Amniotic epithelial cell (primary cell): Measurements from ENCODE around the gene LGALS9.
A peak's percentile ranks its signal among the peaks of the same experiment; 100 is the strongest.
"Not testable (repeated sequence)": the region's sequence is repeated elsewhere in the genome, so short reads cannot be mapped to it uniquely, and the experiment has no call there.

ENCODE experiments used
- DNase-seq: peaks from one replicate; pipeline ENCODE4 v3.0.0-alpha.2; 2010; ENCODE audit warnings: low read depth

LGALS9 gene

DNA sequence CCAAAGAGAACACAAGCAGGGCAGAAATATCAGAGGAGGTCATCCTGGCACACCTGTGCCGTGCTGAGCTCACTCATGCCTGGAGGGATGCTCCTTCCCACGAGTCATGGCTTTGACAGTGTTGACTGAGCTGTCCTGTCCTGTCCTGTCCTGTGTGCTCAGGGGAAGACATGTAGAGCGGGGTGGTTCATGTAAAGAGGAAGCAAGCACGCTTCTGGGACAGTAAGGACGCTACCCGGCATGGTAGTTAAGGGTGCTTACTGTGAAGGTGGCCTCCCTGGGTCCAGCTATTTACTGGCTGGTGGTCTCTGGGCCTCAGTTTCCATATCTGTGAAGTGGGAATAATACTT lies 398 bp downstream of the LGALS9 start:
- DNase-seq = no peak

DNA sequence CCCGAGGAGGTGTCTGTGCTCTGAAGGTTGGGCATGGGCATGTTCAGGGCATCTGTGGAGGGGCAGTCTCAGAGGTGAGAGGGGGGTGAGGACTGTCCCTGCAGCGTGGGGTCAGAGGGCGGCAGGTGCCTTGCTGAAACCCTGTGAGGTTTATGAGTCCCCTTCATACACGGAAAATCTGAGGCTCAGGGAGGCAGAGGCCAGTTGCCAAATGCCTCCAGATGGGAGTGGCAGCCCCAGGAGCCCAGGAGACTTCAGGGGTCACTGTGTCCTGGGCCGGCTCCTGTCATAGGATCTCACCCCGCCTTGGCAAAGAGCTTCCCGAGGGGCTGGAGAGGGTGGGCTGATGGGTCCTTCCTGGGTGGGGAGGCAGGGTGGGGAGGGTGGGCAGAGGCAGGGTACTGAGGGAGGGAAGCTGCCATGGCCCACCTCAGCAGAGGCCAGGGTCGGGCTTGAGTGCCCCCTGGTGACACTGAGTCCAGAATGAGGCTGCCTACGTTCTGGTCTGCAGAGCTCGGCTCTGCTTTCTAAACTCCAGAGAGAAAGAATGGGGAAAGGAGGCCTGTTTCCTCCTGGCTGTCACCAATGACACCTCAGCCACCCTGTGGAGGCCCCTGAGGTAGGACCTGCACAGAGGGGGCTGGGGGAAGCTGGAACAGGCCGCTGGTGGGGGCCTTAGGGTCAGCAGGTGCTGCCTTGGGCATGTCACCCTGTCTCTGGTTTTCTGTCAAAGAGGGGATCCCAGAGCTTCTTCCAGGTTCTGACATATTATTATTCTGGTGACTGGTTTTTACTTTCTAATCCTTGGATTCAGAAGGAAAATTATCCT lies 1.1 kb downstream of the LGALS9 start:
- no peak for DNase-seq

DNA sequence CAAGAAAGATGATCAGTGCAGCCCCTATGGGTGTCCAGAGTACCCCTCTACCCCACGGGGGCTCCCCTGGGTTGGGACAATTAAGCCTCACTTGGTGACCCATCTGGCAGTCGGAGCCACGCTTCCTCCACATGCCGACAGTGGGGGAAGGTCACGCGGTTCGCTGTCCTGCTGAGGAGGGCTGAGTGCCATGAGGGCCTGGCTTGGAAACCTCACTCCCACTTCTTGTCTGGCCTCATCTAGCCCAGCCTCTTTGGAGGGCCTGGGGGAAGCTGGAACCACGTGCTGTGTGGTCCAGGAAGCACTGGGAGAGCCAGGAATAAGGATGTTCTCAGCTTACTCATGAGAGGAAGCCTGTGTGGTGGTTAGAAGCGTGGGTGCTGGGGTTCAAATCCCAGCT lies 1.8 kb downstream of the LGALS9 start:
- peak; percentile 80 for DNase-seq

DNA sequence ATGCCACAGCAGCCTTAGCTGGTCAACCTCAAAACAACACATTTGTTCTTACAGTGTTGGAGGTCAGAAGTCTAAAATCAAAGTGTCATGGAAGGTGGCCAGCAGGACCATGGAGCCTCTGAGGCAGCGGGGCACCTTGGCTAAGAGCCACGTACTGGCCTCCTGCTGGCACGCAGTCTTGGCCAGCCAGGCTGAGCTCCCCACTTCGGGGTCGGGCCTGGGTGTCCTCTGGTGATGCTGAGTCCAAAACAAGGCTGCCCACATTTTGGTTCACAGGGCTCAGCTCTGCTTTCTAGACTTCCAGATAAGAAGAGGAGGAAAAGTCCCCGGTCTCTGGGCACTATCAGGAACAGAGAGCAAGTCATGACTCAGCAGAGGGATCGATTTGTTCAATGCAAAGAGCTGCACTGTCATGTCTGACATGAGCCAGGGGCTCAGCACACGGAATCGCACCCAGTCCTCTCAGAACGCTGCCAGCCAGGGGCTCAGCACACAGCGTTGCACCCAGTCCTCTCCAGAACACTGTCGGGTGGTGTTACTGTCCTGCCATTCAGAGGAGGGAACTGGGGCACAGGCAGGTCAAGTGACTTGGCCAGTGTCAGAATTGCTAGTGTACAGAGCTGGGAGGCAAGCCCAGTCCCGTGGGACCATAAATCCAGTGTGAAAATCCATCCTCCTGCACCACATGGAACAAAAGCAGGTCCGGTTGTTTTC lies 2.5 kb downstream of the LGALS9 start:
- no peak for DNase-seq

DNA sequence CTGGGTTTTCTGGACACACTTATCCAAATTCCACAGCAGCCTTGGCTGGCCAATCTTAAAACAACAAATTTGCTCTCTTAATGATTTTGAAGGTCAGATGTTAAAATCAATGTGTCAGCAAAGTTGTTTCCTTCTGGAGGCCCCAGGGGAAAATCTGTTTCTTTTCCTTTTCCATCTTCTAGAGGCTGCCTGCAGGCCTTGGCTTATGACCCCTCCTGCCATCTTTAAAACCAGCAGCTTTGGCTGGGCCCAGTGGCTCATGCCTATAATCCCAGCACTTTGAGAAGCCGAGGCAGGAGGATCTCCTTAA lies 3.0 kb downstream of the LGALS9 start:
- DNase-seq = no peak

DNA sequence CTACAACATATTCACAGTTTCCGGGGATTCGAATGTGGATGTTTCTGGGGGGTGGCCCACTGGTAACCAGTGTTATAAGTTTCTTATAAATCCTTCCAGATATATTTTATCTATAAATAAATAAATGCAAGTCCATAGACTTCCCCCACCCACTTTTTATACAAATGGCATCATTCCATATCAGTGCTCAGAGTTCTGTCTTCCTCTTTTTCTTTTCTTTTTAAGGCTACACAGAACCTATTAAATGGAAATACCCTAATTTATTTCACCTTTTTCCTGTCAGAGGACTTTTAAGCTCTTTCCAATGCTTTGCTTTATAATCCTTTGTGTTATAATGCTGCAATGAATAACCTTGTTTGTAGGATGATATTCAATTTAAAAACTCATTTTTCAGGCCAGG lies 3.8 kb downstream of the LGALS9 start:
- DNase-seq = no peak

GRCh38 chr17:27635275-27635823 lies 4.4 kb downstream of the LGALS9 start:
- DNase-seq = no peak

- DNase-seq = not testable (repeated sequence)
Observed at GRCh38 chr17:27636005-27636520, 5.1 kb downstream of the LGALS9 start.

DNA sequence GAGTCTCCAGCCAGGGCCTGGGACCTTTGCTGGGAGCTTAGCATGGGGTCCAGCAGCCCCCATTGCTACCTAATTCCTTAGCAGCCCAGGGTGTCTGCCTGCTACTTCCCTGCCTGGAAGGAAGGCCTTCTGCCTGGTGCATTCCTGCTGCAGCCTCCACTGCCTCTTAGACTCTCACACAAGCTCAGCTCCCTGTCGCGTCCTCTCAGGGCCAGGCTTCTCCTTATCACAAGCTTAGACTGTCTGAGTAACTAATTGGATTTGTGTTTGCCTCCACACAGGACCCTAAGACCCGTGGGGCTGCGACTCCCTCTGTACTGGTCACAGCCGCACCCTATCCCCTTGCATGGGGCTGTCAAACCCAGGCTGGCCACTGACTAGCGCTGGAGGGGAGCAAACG lies 6.8 kb downstream of the LGALS9 start:
- not testable (repeated sequence) for DNase-seq

DNA sequence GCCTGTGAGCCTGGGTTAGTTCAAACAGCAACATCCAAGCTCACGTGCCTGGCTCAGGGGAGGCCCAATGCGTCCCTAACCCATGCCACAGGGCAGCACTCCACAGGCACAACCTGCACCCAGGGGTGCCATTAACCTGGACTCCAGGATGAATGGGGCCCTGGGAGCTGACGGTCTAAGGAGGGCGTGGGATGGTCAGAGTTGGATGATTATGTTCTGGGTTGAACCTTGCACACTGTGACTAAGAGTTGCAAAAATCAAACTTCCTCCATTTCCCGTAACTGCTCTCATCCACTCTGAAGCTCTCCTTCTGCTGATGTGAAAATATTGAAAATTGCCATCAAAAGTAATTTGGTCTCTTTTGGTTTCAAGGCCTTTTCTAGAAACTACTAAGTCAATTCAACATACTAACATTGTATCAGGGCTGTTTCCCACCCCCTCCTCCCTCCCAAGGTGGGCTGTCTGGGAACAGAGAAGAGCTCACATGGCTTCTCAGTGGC lies 7.5 kb downstream of the LGALS9 start:
- not testable (repeated sequence) for DNase-seq

DNA sequence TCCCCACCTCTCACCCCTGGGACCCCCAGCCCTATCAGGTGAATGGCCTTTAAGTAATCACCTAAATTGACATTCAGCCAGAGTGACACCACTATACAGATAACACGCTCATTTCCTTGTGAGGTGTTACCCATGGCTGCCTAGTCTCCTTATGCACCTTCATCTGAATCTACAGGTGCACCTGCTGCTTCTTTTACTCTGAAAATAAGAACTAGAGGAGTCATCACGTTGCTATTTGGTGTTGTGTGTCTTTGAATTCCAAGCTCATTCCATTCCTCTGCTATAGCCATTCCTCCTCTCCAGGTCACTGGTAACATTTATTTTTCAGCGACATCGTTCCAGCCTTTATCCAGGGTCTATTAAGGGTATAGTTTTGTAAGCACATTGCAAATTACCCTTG lies 9.8 kb downstream of the LGALS9 start:
- DNase-seq = no peak

DNA sequence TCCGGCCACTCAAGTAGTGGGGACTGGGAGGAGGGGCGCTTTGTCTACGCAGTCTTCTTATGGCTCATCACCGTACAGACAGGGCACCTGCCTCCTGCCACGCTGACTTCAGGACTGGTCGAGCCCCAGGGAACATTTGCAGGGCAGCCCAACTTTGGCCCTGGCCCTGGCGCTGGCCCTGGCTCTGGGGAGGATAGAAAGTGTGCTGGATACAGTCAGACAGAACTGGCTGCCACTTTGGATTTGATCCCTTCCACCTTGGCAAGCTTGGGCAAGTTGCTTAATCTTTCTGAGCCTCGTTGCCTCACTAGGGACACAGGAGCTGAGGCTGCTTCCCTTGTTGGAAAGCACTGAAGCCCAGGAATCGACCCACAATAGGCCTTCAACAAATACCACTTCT lies 13.6 kb downstream of the LGALS9 start:
- no peak for DNase-seq

- not testable (repeated sequence) for DNase-seq
Observed at GRCh38 chr17:27645621-27646020, 14.6 kb downstream of the LGALS9 start.

- no peak for DNase-seq
Observed at GRCh38 chr17:27646232-27646631, 15.2 kb downstream of the LGALS9 start.

GRCh38 chr17:27647765-27648164 lies 16.8 kb downstream of the LGALS9 start:
- no peak for DNase-seq

- DNase-seq = not testable (repeated sequence)
Observed at GRCh38 chr17:27649111-27649571, 18.2 kb downstream of the LGALS9 start.

- DNase-seq = no peak
Observed at GRCh38 chr17:27649929-27650328, 18.9 kb downstream of the LGALS9 start.

GRCh38 chr17:27650836-27651235 lies 19.8 kb downstream of the LGALS9 start:
- no peak for DNase-seq

DNA sequence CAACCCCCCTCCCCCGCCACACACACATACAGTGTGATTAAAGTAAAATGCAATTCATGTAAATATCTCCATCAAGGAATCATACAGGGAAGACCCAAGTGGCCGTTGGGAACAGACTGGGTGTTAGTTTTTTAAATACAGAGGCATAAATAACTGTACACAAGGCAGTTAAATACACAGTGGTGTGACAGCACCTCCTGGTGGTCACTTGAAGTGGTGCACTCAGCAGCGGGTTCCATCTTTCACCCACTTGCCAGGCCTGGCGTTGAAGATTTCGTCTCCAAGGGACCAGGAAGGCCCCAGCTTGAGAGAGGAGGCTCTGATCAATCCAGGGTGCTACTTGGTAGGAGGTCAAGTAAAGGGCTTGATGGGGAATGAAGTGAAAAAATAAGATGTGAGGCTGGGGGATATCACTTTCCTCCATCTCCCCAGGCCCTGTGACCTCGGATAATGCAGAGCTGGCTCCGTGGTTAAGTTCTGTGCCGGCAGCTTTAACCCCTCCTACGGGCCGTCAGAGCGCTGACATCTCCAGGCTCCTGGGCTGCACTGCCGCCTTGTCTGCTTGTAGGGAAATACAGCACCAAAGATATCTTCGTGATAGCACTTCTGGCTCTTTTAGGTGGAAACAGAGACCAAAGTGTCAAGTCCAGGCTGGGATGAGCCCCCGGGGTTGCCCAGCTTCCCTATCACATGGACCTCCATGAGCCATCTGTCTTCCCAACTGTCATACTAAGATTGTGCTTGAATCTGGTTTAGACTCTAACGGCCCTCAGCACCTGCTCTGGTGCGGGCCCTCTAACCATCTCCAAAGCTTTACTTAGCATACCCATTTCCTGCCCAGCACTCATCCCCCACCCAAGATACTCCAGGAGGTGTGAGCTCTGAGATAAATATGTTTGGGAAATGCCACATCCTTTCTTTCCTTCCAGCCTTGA lies 20.7 kb downstream of the LGALS9 start:
- DNase-seq = peak; percentile 29

DNA sequence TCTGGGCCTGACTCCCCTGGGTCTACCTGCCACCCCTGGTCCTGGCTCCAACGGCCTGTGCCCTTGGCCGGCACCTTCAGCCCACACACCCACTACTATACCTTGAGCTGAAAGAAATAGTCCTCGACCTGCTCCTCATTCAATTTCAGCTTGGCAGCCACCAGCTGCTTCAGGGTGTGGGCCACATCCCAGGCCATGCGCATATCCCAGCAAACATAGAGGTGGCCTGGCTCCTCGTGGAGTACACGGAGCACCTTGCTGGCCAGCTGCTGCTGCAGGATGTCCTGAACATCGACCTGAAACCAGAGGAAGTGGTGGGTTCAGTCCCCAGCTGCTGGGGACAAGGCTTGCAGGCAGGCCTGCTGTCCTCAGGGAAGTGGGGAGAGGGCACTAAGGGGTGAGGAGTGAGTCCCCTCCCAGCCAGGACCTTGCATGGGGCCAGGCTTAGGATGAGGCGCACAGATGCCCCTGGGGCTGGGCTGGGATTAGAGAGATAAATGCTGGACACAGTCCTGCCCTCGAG lies 22.5 kb downstream of the LGALS9 start:
- not testable (repeated sequence) for DNase-seq

DNA sequence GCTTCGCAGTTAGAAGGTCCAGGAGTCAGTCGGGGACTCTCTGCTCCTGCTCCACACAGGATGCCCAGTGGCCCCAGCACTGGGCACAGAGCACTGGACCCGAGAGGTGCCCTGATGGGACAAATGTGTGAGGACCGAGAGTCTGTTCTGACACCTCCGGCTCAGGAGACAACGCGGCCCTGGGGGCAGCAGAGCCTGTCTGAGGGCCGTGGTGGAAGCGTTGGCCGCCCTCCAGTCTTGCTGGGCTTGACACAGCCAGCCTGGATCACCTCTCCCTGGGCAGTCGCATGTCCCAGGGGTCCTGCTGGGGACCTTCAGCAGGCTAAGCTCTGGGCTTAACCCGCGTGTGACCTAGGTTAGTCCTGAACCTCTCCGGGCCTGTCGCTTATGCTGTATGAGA lies 23.1 kb downstream of the LGALS9 start:
- DNase-seq = no peak
